ENCODE data around the gene FAM131A. TPM values are rescaled to one million over a fixed set of nuclear protein-coding genes. Genes with fewer than 3 reads are reported as not detected.

Gene FAM131A
- total and polyA plus RNA-seq, 10 of the 15 experiments (the other 5 are each of a cell fraction or from before 2014, with no cell fraction given), result 0.31 to 4.5 (median 1.5) TPM

GRCh38 chr3:184351511-184352148, 14.2 kb downstream of the FAM131A start:
- Histone ChIP-seq H3K4me2 (ENCODE audit: control insufficient read depth, insufficient read depth) (no peak overlapping the region), H3K9me3 (replicated peaks; ENCODE audit: control insufficient read depth, insufficient read depth, low read length) (no peaks in the 10 kb centered on the region), H3K79me2 (ENCODE audit: control insufficient read depth, insufficient read depth, low read length) (no peaks in the 10 kb centered on the region), H3K36me3 (ENCODE audit: control insufficient read depth in 2 of 2, insufficient read depth in 2 of 2, low read length in 1 of 2) (no peaks in the 10 kb centered on the region), H3K4me1 (ENCODE audit: control insufficient read depth, insufficient read depth, low read length) (no peaks in the 10 kb centered on the region), H3K27ac (ENCODE audit: control insufficient read depth, insufficient read depth) (no peak overlapping the region), H3K9ac (ENCODE audit: control insufficient read depth, insufficient read depth, low read length) (no peak overlapping the region), H3K27me3 (replicated peaks in 1 of 2; ENCODE audit: control insufficient read depth in 2 of 2, insufficient read depth in 2 of 2, low read length in 1 of 2) (no peaks in the 10 kb centered on the region), H3K4me3 (no peak overlapping the region), H4K20me1 (ENCODE audit: control insufficient read depth, insufficient read depth) (no peaks in the 10 kb centered on the region), H2AFZ (ENCODE audit: control insufficient read depth, low read depth, low read length) (no peak overlapping the region)
- no peak for DNase-seq (ENCODE audit: low read depth, low spot score)
- in situ Hi-C loops (cut with MboI), result no loop called here
- WGBS (ENCODE audit: insufficient coverage, insufficient replicate concordance, low lambda C conversion rate, missing lambda C conversion rate), result 45% methylated on average over 9 of the region's 9 CpGs
- intact Hi-C loops (cut with micrococcal nuclease; ENCODE audit: unreplicated experiment), result no loop called here
- BruUV-seq (replicated peaks), result no TSS peak
- TF ChIP-seq CEBPB (IDR thresholded peaks at IDR 0.05; ENCODE audit: borderline replicate concordance in 1 of 2, low read depth in 2 of 2, low read length in 2 of 2) (no peak), EZH2 (IDR thresholded peaks at IDR 0.05; ENCODE audit: borderline replicate concordance, control insufficient read depth, low read depth, low read length) (no peak), RCOR1 (conservative IDR thresholded peaks at IDR 0.05; ENCODE audit: low read depth, low read length) (no peak), ZBTB4 (CRISPR knock-in tag; IDR thresholded peaks at IDR 0.05) (no peak), MEF2A (IDR thresholded peaks at IDR 0.05; ENCODE audit: insufficient read depth, low read depth, low read length) (no peak), ZNF384 (IDR thresholded peaks at IDR 0.05; ENCODE audit: borderline replicate concordance, low read depth, low read length) (no peak), GABPA (IDR thresholded peaks at IDR 0.05; ENCODE audit: low read depth) (no peak)
- ATAC-seq, result no peak
- POLR2A ChIA-PET, result no interaction called here
- no peak for FAIRE-seq
- CTCF ChIA-PET, result interaction anchor here (0.6 to 3.7 kb wide), 2 partner anchors 19 to 165 kb away, joined by 3 to 16 read pairs; no protein-coding TSS in a partner anchor
- SMC1A ChIA-PET (ENCODE audit: uncharacterized antibody, unreplicated experiment), result no interaction called here
- RAD21 ChIA-PET (ENCODE audit: unreplicated experiment), result no interaction called here
